GM19238 (cell line): ENCODE results near the gene SRPX2.
"Not testable (repeated sequence)": the region's sequence is repeated elsewhere in the genome, so short reads cannot be mapped to it uniquely, and the experiment has no call there.

Experiments used
- DNase-seq: peaks from one replicate; pipeline ENCODE4 v3.0.0; 2011; ENCODE audit warnings: low spot score; ENCODE audit not compliant: insufficient read length

Gene SRPX2

DNA sequence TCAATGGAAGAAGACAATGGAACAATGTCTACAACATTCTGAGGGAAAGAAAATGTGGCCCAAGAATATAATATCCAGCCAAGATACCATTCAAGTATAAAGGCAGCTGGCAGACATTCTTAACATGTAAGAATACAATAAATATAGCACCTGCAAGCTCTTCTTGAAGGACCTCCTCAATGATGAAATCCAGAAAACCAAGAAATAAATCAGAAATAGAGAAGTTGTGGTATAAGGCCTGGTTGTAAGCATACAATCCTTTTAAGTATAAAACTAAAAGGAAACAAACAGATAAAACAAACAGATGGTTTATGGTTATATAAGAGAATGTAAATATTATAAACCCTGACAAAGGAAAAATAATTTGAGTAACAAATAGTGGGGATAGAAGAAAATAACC lies 54.6 kb downstream of the SRPX2 start:
- DNase-seq = no peak

DNA sequence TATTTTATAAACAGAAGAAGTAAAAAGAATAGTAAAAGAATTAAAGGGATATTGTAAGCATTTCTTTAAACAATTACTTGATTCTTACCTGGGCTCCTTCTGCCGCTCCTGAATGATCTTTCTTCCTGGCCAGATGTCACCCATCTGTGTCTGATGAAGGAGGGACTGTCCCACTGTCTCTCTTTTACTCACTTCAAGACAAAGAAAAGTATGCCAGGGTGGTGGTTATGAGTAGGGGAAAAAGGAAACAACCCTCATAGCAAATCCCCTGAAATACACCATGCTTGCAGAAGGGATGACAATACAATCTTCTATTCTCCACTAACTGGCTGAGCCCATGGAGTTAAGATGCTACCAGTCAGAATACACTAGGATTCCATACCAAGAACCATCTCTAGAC lies 56.8 kb downstream of the SRPX2 start:
- no peak for DNase-seq

DNA sequence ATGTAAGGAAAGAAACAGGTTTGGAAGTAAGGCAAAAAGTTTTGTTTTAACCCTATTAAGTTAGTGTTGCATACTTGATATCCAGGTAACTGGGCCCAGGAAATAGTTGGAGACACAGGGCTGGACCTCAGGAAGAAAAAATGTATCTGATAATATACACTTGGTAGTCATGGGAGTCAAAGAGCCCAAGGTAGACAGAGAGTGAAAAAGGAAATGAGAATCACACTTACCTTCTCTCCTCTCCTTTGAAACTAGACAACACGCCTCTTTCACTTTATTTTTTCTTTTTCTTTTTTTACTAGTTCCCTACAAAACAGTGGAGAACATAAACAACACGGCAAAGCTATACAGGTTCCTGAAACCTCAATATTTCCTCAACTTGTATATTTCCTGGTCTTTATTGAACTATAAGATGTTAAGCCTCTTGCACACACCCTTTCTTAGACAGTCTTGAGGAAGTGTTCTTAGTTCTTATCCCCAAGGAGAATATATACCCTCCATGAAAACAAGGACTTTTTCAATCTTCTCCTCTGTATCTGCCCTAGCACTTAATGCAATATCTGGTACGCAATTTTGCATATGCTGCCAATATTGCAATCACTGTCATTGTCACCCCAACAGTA lies 60.7 kb downstream of the SRPX2 start:
- DNase-seq = no peak

DNA sequence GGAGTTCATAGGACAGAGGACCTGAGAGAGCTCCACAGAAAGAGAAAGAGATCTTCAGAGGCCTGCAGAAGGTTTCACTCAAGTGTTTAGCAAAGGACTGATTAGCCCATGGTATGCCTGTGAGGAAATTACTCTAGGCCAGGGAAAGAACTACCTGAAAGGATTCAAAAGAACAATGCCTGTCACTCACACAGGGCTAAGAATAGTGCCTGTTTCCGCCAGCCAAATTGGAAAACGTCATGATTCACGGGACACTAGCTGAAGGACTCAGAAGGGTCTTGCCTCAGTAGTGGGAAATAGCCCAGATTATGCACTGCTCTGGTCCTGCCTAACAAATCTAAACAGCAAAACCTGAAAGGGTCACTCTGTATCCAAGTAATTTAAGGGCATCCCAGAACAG lies 66.8 kb downstream of the SRPX2 start:
- DNase-seq = no peak

DNA sequence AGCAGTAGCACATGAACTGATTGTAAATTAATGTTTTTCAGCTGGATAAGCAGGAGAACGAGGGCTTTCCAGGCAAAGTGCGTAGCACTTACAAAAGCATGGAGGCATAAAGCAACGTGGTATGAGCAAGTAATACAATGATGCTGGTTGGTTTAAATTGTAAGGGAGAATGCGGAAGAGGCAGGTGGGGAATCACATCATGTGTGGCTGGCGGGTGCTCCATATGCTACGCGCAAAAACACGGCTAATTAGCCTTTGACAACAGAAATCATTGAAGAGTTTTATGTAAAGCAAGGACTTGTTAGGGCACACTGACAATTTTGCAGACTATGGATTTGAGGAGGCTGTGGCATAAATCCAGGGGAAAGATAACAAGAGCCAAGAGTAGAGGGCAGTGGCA lies 73.4 kb downstream of the SRPX2 start:
- no peak for DNase-seq

DNA sequence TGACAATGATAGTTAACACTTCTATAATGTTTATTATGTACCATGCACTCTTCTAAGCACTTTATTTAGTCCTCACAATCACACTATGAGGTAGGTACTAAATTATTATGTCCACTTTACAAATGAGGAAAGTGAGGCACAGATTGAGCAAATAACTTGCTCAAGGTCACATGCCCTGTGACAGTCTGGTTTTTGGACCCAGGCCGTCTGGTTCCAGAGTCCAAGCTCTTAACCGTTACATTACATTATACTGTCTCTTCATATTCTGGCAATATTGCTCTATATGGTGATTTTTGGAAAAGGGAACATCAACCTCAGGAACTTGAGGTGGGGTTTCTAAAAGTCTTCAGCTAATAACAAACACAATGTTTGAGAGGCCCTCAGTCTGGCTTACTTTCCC lies 75.1 kb downstream of the SRPX2 start:
- DNase-seq = no peak

DNA sequence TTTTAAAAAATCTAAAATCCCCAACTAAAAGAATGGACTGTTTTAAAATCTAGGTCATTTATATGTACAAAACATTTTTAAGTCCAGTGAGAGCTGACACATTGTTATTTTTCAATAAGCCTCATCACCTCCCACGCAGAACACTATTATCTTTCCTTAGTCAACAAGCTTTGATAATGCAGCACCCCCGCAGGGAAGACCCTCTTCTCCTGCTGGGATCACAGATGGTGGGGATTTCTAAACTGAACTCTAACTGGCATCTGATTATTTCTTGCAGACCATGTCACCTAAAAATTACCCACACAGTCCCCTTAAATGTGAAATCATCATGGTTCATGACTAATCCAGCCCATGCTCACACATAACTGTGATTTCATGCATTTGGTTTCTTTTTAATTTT lies 76.3 kb downstream of the SRPX2 start:
- DNase-seq = no peak

DNA sequence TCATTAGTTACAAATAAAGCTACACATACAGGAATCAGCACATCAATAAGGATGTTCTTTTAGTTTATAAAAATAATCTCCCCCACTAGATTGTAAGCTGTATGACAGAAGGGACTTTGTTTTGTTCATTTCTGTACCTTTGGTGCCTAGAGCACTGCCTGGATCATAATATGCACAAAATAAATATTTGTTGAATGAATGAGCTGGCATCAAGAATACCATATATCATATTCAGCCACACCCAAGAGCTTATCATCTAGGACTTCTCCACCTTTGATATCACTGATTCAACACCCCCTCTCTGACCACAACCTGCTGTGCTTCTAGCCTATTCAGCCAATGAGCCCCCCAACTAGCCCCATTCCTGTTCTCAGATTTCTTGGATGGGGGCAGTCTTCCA lies 77.3 kb downstream of the SRPX2 start:
- DNase-seq = no peak

DNA sequence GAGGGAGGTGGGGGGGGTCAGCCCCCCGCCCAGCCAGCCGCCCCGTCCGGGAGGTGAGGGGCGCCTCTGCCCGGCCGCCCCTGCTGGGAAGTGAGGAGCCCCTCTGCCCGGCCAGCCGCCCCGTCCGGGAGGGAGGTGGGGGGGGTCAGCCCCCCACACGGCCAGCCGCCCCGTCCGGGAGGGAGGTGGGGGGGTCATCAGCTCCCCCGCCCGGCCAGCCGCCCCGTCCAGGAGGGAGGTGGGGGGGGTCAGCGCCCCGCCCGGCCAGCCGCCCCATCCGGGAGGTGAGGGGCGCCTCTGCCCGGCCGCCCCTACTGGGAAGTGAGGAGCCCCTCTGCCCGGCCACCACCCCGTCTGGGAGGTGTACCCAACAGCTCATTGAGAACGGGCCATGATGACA lies 80.0 kb downstream of the SRPX2 start:
- DNase-seq = not testable (repeated sequence)
